GM13976 (cell line): ENCODE data around the gene KRT79.

ENCODE experiments used
- DNase-seq: peaks from one replicate; pipeline ENCODE4 v3.0.0; 2012; ENCODE audit warnings: low spot score
- in situ Hi-C: fragments of 300-500 bp; cut with MboI; formaldehyde crosslinking; loops from one replicate; pipeline ENCODE4 v1.12.0; 2022; ENCODE audit warnings: low sequenced_read_pairs, mixed read lengths, inconsistent platforms; ENCODE audit not compliant: unreplicated experiment
- TF ChIP-seq, protein P1 (sequence below): IDR thresholded peaks from 2 replicates; pipeline ENCODE4 v1.5.1; 2012; ENCODE audit warnings: borderline replicate concordance, mild to moderate bottlenecking; ENCODE audit not compliant: insufficient read depth; ENCODE audit errors: extremely low read depth, missing control alignments, control extremely low read depth

KRT79 gene

DNA sequence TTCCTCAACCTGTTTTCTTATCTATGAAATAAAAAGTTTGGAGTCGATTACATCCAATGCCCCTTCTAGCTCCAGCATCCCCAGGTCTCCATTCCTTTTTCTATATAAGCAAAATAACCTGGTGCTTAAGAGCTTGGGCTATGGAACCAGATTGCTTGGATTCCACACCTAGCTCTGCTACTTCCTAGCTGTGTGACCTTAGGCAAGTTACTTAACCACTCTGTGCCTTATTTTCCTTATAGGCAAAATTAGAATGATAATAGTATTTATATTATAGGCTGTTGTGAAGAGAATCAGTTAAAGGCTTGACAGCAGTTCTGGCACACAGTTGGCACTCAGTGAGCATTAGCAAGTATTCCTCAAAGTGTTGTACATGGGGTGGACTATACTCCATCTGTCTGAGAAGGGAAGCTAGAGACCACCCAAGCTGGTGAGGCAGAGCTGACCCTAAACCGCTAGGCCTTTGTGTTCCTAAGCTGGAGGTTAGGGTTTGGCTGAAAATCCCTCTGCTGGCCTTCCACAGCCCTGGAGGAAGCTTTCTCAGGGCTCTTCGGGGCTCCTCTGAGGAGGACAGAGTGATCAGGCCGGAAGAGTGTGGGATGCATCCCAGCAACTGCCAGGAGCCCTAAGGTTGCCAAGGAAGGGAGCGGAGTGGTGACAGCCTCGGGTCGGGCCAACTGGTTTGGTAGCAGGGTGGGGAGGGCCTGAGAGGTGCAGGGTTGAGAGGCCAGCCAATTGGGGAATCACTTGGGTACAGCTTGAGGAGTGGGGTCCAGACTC, 14.2 kb downstream of the KRT79 start:
- TF ChIP-seq, protein P1, sequence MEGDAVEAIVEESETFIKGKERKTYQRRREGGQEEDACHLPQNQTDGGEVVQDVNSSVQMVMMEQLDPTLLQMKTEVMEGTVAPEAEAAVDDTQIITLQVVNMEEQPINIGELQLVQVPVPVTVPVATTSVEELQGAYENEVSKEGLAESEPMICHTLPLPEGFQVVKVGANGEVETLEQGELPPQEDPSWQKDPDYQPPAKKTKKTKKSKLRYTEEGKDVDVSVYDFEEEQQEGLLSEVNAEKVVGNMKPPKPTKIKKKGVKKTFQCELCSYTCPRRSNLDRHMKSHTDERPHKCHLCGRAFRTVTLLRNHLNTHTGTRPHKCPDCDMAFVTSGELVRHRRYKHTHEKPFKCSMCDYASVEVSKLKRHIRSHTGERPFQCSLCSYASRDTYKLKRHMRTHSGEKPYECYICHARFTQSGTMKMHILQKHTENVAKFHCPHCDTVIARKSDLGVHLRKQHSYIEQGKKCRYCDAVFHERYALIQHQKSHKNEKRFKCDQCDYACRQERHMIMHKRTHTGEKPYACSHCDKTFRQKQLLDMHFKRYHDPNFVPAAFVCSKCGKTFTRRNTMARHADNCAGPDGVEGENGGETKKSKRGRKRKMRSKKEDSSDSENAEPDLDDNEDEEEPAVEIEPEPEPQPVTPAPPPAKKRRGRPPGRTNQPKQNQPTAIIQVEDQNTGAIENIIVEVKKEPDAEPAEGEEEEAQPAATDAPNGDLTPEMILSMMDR: no peak
- no peak for DNase-seq
- in situ Hi-C loops: no loop called here

DNA sequence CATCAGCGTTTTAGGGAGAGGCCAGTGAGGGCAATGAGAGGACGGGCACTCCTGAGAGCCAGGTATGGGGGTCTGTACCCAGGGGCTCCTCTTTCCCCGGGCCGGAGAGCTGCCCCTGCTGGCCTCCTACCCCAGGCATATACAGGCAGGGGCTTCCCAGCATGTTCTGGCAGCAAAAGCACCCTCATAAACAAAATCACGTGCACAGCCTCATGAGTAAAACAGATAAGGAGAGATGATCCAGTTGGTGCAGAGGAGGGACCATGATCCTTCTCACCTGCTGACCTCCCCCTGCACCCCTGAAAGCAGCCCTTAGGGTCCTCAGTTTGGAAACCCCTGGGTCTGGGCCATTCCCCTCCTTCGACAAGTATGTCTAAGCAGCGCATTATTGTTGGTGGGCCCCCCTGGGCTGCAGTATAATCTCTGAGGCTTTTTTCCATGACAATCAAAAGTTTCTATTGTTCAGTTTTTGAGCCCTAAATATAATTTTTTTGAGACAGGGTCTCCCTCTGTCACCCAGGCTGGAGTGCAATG, 15.2 kb downstream of the KRT79 start:
- TF ChIP-seq, protein P1: no peak
- in situ Hi-C loops: no loop called here
- no peak for DNase-seq

DNA sequence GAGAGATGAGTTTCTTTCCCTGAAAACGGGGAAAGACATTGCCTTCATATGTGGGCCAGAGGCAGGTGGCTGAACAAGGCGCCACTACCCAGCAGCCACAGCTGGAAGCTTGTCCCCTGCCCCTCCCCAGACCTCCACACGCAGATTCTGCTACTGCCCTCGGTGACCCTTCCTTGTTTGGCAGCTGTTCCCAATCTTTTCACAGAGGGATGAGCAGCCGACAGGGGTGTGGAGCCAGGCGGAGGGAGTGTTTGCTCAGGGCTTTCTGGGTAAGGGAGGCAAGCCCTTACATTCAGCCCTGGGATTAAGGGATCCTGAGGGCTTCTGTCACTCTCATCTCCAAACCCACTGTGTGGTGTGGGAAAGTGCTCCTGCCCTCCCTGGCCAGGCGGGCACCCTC, 15.7 kb downstream of the KRT79 start:
- in situ Hi-C loops: no loop called here
- no peak for DNase-seq
- TF ChIP-seq, protein P1: no peak

DNA sequence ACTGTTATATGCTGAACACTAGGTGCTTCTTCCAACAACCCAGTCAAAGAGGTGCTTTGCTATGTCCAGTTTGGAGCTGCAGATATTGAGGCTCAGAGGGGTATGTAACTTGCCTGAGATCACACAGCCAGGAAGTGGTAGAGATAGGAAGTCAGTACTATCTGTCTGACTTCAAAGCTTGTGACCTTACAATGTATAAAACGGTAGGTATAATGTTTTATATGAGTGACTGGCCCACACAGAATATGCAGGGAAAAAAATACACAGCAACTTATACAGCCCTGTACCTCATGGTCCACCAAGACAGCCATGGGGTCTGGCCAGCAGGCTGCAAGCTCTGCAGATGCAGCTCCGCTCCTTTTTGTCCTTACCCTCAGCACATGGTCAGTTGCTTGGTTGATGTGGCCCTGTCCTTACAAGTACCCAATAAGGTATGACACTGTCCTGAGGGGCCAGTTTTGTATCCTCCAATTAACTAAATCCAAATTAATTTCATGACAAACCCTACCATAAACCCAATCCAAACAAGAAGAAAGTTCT, 16.3 kb downstream of the KRT79 start:
- no peak for DNase-seq
- in situ Hi-C loops: no loop called here

DNA sequence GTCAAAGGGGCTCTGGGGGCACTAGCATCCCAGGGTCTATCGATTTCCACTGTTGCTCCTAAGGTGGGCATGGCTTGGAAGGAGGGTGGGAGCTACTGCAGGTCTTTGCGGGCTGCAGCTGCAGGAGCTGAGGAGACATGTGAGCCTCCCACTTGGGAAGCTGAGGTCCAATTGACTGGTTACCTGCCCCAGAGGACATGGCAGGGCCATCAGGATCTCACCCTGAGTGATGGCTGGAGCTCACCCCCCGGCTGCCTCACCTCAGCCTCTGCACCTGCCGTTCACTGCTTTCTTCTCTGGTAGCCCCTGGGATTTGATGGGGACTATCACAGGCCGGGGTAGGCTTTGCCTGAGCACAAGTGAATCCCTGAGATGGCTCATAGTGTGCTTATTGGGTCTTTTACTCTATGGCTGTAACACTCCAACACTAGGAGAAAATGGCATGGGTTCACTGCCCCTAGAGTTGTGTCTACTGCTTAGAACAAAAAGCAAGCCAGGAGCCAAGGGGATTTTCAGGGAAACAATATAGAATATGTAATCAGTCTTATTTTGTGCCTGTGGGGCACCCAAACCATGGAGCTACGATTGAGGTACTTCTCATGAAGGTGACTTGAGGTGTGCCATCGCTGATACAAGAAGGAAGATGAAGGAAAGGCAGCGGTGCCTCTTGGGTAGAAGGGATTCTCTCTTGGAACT, 17.0 kb downstream of the KRT79 start:
- TF ChIP-seq, protein P1: no peak
- in situ Hi-C loops: no loop called here

More for the DNA sequence above, 16.3 kb downstream of the KRT79 start:
- TF ChIP-seq, protein P1: no peak

DNA sequence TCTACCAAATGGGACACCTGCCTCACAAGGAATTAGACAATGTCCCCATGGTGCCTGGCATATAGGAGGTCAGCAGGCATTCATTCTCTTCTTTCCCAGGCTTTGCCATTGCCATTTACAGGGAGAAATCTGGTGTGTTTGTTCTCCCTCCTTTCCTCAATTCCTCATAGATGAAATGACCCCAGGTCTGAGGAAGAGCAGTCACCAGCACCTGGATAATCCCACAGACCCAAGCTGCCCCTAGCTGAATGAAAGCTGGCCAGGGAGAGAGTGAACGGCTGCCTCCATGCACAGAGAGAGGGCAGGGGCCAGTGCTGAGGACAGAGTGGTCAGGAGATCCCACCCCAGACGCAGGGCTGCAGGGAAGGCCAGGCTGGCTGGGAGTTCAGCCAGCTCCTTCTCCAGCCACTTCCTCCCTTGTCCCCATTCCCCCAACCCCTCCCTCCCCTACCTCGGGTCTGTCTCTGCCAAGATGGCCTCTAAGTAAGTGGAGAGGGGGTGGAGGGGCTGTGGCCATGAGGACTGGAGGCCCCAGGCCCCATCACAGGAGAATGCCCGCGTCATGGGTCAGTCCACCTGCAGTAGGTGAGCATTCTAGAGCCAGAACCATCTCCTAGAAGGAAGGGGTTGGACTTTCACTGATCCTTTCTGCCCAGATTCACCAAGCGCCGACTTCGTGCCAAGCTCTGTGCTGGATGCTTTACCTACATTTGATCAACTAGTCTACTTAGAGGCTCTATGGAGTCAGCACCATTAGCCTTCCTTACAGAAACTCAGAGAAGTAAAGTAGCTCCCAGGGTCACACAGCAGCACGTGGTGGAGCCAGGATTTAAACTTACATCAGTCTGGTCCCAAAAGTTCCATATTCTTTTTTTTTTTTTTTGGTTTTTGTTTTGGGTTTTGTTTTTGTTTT, 18.2 kb downstream of the KRT79 start:
- in situ Hi-C loops: no loop called here
- TF ChIP-seq, protein P1: no peak
- DNase-seq: no peak

More for the DNA sequence above, 17.0 kb downstream of the KRT79 start:
- DNase-seq: no peak
